Astrocyte of the spinal cord (primary cell): Measurements from ENCODE around the gene PLD1.
A peak's percentile ranks its signal among the peaks of the same experiment; 100 is the strongest.

Source experiments
- DNase-seq: peaks from one replicate; pipeline ENCODE4 v3.0.0; 2011; ENCODE audit warnings: low read depth, low spot score
- H3K4me3 ChIP-seq: 2 replicates; pipeline ENCODE4 v1.5.1; 2011; ENCODE audit warnings: low read depth, mild to moderate bottlenecking, low read length, moderate library complexity
- in situ Hi-C: cut with HindIII; loops from 2 replicates; pipeline ENCODE4 v1.10.0; 2017; ENCODE audit warnings: low sequenced_read_pairs
- TF ChIP-seq, protein P1 (sequence below): IDR thresholded peaks from 2 replicates; pipeline ENCODE4 v1.5.1; 2012; ENCODE audit warnings: low read depth, mild to moderate bottlenecking, low read length, inconsistent platforms

PLD1 gene

DNA sequence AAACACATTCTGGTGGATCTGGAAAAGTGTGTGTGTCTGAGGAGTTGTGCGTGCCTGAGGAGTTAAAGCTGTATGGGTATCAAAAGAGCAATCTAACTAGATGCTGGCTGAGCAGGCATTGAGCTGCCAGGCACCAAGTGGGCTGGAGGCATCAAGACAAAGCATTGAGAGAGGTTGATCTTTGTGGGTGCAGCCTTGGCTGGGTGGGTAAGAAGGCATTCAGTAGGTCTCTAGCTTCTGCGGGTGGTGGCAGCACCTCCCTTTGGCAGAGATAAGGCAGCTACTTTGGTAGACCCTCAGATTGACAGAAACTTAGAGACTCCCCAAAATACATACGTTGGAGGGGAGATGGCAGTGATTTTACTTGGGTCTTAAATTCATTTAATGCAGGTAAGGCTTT lies 17.1 kb upstream of the PLD1 start:
- TF ChIP-seq, protein P1, sequence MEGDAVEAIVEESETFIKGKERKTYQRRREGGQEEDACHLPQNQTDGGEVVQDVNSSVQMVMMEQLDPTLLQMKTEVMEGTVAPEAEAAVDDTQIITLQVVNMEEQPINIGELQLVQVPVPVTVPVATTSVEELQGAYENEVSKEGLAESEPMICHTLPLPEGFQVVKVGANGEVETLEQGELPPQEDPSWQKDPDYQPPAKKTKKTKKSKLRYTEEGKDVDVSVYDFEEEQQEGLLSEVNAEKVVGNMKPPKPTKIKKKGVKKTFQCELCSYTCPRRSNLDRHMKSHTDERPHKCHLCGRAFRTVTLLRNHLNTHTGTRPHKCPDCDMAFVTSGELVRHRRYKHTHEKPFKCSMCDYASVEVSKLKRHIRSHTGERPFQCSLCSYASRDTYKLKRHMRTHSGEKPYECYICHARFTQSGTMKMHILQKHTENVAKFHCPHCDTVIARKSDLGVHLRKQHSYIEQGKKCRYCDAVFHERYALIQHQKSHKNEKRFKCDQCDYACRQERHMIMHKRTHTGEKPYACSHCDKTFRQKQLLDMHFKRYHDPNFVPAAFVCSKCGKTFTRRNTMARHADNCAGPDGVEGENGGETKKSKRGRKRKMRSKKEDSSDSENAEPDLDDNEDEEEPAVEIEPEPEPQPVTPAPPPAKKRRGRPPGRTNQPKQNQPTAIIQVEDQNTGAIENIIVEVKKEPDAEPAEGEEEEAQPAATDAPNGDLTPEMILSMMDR: no peak
- in situ Hi-C loops: no loop called here
- no peak for DNase-seq
- no peak overlapping the region for H3K4me3 ChIP-seq

DNA sequence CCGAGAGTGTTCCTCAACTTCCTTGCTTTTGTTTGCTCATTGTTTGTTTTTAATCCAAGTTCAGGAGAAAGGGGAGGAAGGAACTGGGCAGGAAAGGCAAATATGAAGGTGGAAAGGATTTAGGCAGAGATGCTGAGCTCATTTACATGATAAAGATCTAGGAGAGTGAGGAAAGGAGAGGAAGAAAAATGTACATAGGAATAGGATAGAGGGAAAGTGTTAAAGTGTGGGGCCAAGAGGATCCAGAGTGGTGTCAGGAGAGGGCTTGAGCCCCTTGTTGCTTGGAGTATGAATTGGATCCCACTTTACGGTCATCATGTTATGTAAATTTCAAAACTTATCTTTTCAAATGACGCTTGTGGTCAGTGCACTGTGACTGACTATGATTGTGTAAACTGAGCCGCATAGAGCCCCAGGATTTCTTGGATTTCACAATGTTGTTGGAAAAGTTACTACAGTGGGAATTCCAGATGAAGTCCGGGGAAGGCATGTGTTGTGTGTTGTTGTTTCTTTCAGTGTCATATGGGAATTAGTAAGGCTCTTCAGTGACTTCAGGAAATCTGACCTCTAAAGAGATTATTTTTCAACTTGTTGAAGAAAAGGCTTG lies 15.0 kb upstream of the PLD1 start:
- in situ Hi-C loops: no loop called here
- peak; percentile 35 for DNase-seq
- no peak overlapping the region for H3K4me3 ChIP-seq
- TF ChIP-seq, protein P1: no peak

DNA sequence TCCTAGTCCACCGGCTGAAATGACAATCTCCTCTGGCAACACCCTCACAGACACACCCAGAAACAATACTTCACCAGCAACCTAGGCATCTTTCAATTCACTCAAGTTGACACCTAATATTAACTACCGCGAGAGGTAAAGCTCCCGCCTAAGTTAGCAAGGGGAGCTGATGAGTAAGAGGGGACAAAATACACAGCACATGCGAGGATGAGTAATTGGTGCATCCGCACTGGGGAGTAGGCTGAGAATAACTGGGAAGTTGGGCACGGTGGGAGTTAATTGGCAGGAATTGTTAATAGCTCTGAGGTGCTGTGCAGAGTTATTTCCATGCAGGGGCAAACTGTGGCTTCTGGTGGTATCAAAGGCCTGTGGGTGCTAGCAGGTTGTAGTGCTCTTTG lies 14.5 kb upstream of the PLD1 start:
- DNase-seq: no peak
- H3K4me3 ChIP-seq: no peak overlapping the region
- in situ Hi-C loops: no loop called here
- TF ChIP-seq, protein P1: no peak

DNA sequence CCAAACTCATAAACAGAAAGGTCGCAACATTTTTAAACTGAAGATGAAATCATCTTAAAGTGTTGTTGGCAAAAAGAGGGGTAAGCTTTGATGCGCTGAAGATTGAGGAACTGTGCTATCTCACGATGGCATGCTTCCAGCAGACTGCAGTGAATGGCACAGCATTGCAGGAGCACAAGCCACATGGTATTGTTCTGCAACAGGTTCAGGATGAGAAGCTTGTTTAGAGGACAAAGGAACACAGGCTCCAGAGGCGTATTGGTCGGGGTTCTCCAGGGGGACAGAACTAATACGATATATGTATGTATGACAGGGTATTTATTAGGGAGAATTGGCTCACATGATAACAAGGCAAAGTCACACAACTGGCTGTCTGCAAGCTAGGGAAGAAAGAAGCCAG lies 13.8 kb upstream of the PLD1 start:
- DNase-seq: no peak
- no peak overlapping the region for H3K4me3 ChIP-seq
- in situ Hi-C loops: no loop called here
- TF ChIP-seq, protein P1: no peak

DNA sequence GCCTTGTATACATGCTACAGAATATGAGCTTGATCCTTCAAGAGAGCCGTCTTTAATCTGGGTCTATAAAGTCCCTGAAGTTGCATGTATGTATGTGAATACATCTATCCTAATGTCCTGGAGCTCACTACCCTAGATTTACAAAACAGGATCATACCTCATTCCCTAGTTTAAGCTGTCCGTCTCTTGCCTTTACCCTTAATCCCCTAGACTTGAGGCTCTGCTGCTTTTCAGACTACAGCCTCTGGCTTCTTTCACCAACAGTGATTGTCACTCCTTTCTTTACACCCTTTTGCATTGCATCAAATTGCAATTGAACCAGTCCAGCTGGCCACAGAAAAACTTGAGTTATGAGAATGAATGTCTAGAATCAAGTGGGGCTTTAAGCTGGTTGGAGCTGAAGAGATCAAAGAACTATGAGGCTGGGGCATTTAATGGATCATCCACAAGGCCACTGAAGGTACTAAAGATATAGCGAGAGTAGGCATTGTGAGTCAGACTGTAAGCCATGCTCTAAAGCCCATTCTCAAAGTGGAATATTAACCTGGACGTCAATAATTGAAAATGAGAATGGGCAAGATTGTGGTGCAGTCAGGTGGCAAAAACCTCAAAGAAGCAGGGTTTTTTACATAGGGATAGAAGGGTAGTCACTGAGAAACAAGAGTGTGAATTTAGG lies 12.3 kb upstream of the PLD1 start:
- in situ Hi-C loops: no loop called here
- TF ChIP-seq, protein P1: no peak
- H3K4me3 ChIP-seq: no peak overlapping the region
- no peak for DNase-seq

DNA sequence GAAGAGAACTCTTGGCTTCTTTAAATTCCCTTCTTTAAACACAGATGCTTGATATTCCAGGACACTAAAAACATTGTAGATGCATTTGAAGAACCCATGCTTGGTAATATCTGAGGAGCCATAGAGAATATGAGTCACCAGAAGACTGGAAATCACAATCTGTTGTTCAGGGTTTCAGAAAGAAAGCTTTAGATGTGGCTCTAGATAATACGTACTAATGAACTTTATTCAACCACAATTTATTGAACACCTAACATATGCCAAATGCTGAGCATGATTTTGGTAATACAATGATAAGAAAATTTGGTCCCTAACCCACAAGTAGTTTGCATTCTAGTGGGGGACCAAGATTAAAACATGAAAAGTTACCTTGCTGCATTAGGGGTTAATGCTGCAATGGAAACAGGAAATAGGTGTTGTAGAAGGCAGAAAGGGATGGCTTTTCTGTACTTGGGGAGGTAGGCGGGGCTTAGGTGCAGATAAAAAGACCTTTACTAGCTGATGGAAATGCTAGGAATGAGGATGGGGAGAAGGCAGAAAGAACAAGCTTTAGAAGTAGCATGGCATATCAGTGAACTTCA lies 11.6 kb upstream of the PLD1 start:
- H3K4me3 ChIP-seq: no peak overlapping the region
- no peak for DNase-seq
- in situ Hi-C loops: no loop called here
- TF ChIP-seq, protein P1: no peak
